Measurements from ENCODE around the gene HTR4.

Gene HTR4

GRCh38 chr5:148488757-148489156 is 165.6 kb downstream of the HTR4 start:
- 97% methylated on average over 1 of the region's 2 CpGs for whole genome bisulfite sequencing

DNA sequence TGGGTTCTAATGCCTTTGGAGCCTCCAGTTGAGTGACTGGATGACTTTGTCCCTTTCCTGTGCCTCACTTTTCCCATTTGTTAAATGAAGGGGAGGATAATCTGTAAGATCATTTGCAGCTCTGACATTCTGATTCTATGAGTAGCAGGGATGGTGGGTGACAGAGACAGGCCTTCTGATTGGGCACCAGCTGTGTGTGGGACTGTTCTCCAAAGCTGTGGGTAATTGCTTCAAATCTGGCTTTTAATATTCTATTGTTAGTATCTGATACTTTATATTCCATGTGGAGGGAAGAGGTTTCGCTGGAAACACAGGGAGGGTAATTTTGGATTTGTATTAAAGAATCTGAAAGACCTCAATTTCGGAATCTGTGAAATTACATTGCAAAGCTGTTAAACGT is 167.9 kb downstream of the HTR4 start:
- Histone ChIP-seq H3K4me1 (ENCODE audit: control insufficient read depth, insufficient read depth, low read depth, low read length) (no peaks in the 10 kb centered on the region), H3K27me3 (ENCODE audit: control insufficient read depth in 1 of 2, insufficient read depth in 1 of 2, low read length in 2 of 2) (peaks cover 12 to 30% of the 10 kb centered on the region in 2 experiments), H4K8ac (ENCODE audit: low read length) (no peak overlapping the region), H3K36me3 (ENCODE audit: control insufficient read depth in 1 of 2, insufficient read depth in 2 of 2, low read depth in 1 of 2, low read length in 2 of 2) (no peaks in the 10 kb centered on the region), H3K9me3 (ENCODE audit: control insufficient read depth, low read length) (no peaks in the 10 kb centered on the region), H3K9ac (ENCODE audit: low read length) (no peak overlapping the region), H3K4me2 (ENCODE audit: low read length, poor library complexity, severe bottlenecking) (no peak overlapping the region), H3K79me1 (replicated peaks; ENCODE audit: low read length, poor library complexity, severe bottlenecking) (no peaks in the 10 kb centered on the region), H3K27ac (ENCODE audit: low read length, poor library complexity, severe bottlenecking) (no peak overlapping the region), H3K23ac (ENCODE audit: low read length in 2 of 2) (no peak overlapping the region), H2AFZ (ENCODE audit: low read depth, low read length) (no peak overlapping the region), H2BK12ac (ENCODE audit: low read length in 2 of 2) (no peak overlapping the region), H3K4ac (ENCODE audit: low read depth in 1 of 2, low read length in 2 of 2) (no peak overlapping the region), H3K4me3 (ENCODE audit: insufficient read depth in 1 of 2, low read depth in 1 of 2, low read length in 2 of 2) (no peak overlapping the region), H3K18ac (ENCODE audit: low read depth in 1 of 2, low read length in 2 of 2) (no peak overlapping the region), H3K14ac (ENCODE audit: low read length in 2 of 2) (no peak overlapping the region), H2BK120ac (ENCODE audit: low read depth, low read length) (no peak overlapping the region), H4K91ac (ENCODE audit: low read length) (no peak overlapping the region), H2BK5ac (ENCODE audit: low read depth, low read length, poor library complexity, severe bottlenecking) (no peak overlapping the region), H2BK15ac (ENCODE audit: low read depth, poor library complexity, severe bottlenecking) (no peak overlapping the region), H2AK5ac (ENCODE audit: low read length, severe bottlenecking) (no peak overlapping the region)
- no peak for DNase-seq
- WGBS, result 89% methylated on average over 2 of the region's 3 CpGs

More at GRCh38 chr5:148488757-148489156, 165.6 kb downstream of the HTR4 start:
- Histone ChIP-seq H2BK12ac (ENCODE audit: low read length in 2 of 2) (no peak overlapping the region), H2AFZ (ENCODE audit: low read depth, low read length) (no peak overlapping the region), H3K23ac (ENCODE audit: low read length in 2 of 2) (no peak overlapping the region), H4K91ac (ENCODE audit: low read length) (no peak overlapping the region), H3K9ac (ENCODE audit: low read length) (no peak overlapping the region), H2BK15ac (ENCODE audit: low read depth, poor library complexity, severe bottlenecking) (no peak overlapping the region), H3K4me3 (ENCODE audit: insufficient read depth in 1 of 2, low read depth in 1 of 2, low read length in 2 of 2) (no peak overlapping the region), H2AK5ac (ENCODE audit: low read length, severe bottlenecking) (no peak overlapping the region), H2BK5ac (ENCODE audit: low read depth, low read length, poor library complexity, severe bottlenecking) (no peak overlapping the region), H2BK120ac (ENCODE audit: low read depth, low read length) (no peak overlapping the region), H3K79me1 (replicated peaks; ENCODE audit: low read length, poor library complexity, severe bottlenecking) (no peaks in the 10 kb centered on the region), H3K4me2 (ENCODE audit: low read length, poor library complexity, severe bottlenecking) (no peak overlapping the region), H4K8ac (ENCODE audit: low read length) (no peak overlapping the region), H3K4ac (ENCODE audit: low read depth in 1 of 2, low read length in 2 of 2) (no peak overlapping the region), H3K4me1 (ENCODE audit: control insufficient read depth, insufficient read depth, low read depth, low read length) (no peaks in the 10 kb centered on the region), H3K36me3 (ENCODE audit: control insufficient read depth in 1 of 2, insufficient read depth in 2 of 2, low read depth in 1 of 2, low read length in 2 of 2) (no peaks in the 10 kb centered on the region), H3K27me3 (ENCODE audit: control insufficient read depth in 1 of 2, insufficient read depth in 1 of 2, low read length in 2 of 2) (peaks cover 12 to 43% of the 10 kb centered on the region in 2 experiments), H3K14ac (ENCODE audit: low read length in 2 of 2) (no peak overlapping the region), H3K27ac (ENCODE audit: low read length, poor library complexity, severe bottlenecking) (no peak overlapping the region), H3K9me3 (ENCODE audit: control insufficient read depth, low read length) (no peaks in the 10 kb centered on the region), H3K18ac (ENCODE audit: low read depth in 1 of 2, low read length in 2 of 2) (no peak overlapping the region)
- no peak for DNase-seq

GRCh38 chr5:148484651-148485050 is 169.7 kb downstream of the HTR4 start:
- H3K27ac ChIP-seq (ENCODE audit: low read length, poor library complexity, severe bottlenecking), result no peak overlapping the region
- no peak overlapping the region for H3K9ac ChIP-seq (ENCODE audit: low read length)
- H3K4me1 ChIP-seq (ENCODE audit: control insufficient read depth, insufficient read depth, low read depth, low read length), result no peaks in the 10 kb centered on the region
- no peak for DNase-seq
- no peak overlapping the region for H3K4me3 ChIP-seq (ENCODE audit: insufficient read depth in 1 of 2, low read depth in 1 of 2, low read length in 2 of 2)
- H4K91ac ChIP-seq (ENCODE audit: low read length), result no peak overlapping the region
- no peak overlapping the region for H4K8ac ChIP-seq (ENCODE audit: low read length)
- H2AFZ ChIP-seq (ENCODE audit: low read depth, low read length), result no peak overlapping the region
- no peak overlapping the region for H2BK12ac ChIP-seq (ENCODE audit: low read length in 2 of 2)
- H3K14ac ChIP-seq (ENCODE audit: low read length in 2 of 2), result no peak overlapping the region
- H3K27me3 ChIP-seq (ENCODE audit: control insufficient read depth in 1 of 2, insufficient read depth in 1 of 2, low read length in 2 of 2), result peaks cover 12 to 27% of the 10 kb centered on the region in 2 experiments
- H2AK5ac ChIP-seq (ENCODE audit: low read length, severe bottlenecking), result no peak overlapping the region
- no peaks in the 10 kb centered on the region for H3K79me1 ChIP-seq (replicated peaks; ENCODE audit: low read length, poor library complexity, severe bottlenecking)
- H3K4ac ChIP-seq (ENCODE audit: low read depth in 1 of 2, low read length in 2 of 2), result no peak overlapping the region
- no peaks in the 10 kb centered on the region for H3K9me3 ChIP-seq (ENCODE audit: control insufficient read depth, low read length)
- H2BK15ac ChIP-seq (ENCODE audit: low read depth, poor library complexity, severe bottlenecking), result no peak overlapping the region
- H3K18ac ChIP-seq (ENCODE audit: low read depth in 1 of 2, low read length in 2 of 2), result no peak overlapping the region
- no peak overlapping the region for H2BK120ac ChIP-seq (ENCODE audit: low read depth, low read length)
- no peak overlapping the region for H2BK5ac ChIP-seq (ENCODE audit: low read depth, low read length, poor library complexity, severe bottlenecking)
- no peak overlapping the region for H3K4me2 ChIP-seq (ENCODE audit: low read length, poor library complexity, severe bottlenecking)
- no peak overlapping the region for H3K23ac ChIP-seq (ENCODE audit: low read length in 2 of 2)
- H3K36me3 ChIP-seq (ENCODE audit: control insufficient read depth in 1 of 2, insufficient read depth in 2 of 2, low read depth in 1 of 2, low read length in 2 of 2), result no peaks in the 10 kb centered on the region

DNA sequence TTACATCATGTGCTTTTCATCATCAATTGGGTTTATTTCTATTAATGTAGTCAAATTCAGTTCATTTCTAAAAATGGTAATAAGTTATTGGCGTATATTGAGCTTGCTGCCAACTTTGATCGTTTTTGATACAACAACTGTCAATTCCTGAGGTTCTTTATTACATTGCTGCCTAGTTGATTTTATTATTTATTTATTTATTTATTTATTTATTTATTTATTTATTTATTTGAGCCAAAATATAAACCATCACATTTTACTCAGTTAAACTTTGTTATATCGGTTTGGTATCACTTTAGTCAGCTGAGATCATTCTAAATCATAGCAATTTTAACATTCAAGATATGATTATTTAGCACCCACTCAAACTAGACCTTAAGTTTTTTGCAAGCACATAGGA is 170.6 kb downstream of the HTR4 start:
- Histone ChIP-seq H3K27me3 (ENCODE audit: control insufficient read depth in 1 of 2, insufficient read depth in 1 of 2, low read length in 2 of 2) (peaks cover 12 to 27% of the 10 kb centered on the region in 2 experiments), H3K9me3 (ENCODE audit: control insufficient read depth, low read length) (no peaks in the 10 kb centered on the region), H3K9ac (ENCODE audit: low read length) (no peak overlapping the region), H3K14ac (ENCODE audit: low read length in 2 of 2) (no peak overlapping the region), H3K4me3 (ENCODE audit: insufficient read depth in 1 of 2, low read depth in 1 of 2, low read length in 2 of 2) (no peak overlapping the region), H3K18ac (ENCODE audit: low read depth in 1 of 2, low read length in 2 of 2) (no peak overlapping the region), H2AFZ (ENCODE audit: low read depth, low read length) (no peak overlapping the region), H3K27ac (ENCODE audit: low read length, poor library complexity, severe bottlenecking) (no peak overlapping the region), H3K4ac (ENCODE audit: low read depth in 1 of 2, low read length in 2 of 2) (no peak overlapping the region), H3K23ac (ENCODE audit: low read length in 2 of 2) (no peak overlapping the region), H2BK5ac (ENCODE audit: low read depth, low read length, poor library complexity, severe bottlenecking) (no peak overlapping the region), H3K36me3 (ENCODE audit: control insufficient read depth in 1 of 2, insufficient read depth in 2 of 2, low read depth in 1 of 2, low read length in 2 of 2) (no peaks in the 10 kb centered on the region), H2BK120ac (ENCODE audit: low read depth, low read length) (no peak overlapping the region), H4K91ac (ENCODE audit: low read length) (no peak overlapping the region), H4K8ac (ENCODE audit: low read length) (no peak overlapping the region), H3K79me1 (replicated peaks; ENCODE audit: low read length, poor library complexity, severe bottlenecking) (no peaks in the 10 kb centered on the region), H3K4me1 (ENCODE audit: control insufficient read depth, insufficient read depth, low read depth, low read length) (no peaks in the 10 kb centered on the region), H2AK5ac (ENCODE audit: low read length, severe bottlenecking) (no peak overlapping the region), H2BK12ac (ENCODE audit: low read length in 2 of 2) (no peak overlapping the region), H3K4me2 (ENCODE audit: low read length, poor library complexity, severe bottlenecking) (no peak overlapping the region), H2BK15ac (ENCODE audit: low read depth, poor library complexity, severe bottlenecking) (no peak overlapping the region)
- DNase-seq, result no peak
- WGBS, result 100% methylated on average over 1 of the region's 3 CpGs
